GM06990 (cell line): ENCODE data around the gene XYLT1.
A peak's percentile ranks its signal among the peaks of the same experiment; 100 is the strongest.

Experiments
- DNase-seq: peaks from one replicate; pipeline ENCODE4 v3.0.0-alpha.2; 2011; ENCODE audit not compliant: insufficient read length; ENCODE audit errors: extremely low read depth
- H3K27me3 ChIP-seq: replicated peaks from 2 replicates; pipeline ENCODE4 v1.6.0; 2011; ENCODE audit warnings: low read length; ENCODE audit not compliant: control insufficient read depth, insufficient read depth
- H3K36me3 ChIP-seq: 2 replicates; pipeline ENCODE4 v1.5.1; 2011; ENCODE audit warnings: low read length; ENCODE audit not compliant: control insufficient read depth, insufficient read depth
- H3K4me3 ChIP-seq: replicated peaks from 2 replicates; pipeline ENCODE4 v1.5.1; 2011; ENCODE audit warnings: low read depth, mild to moderate bottlenecking, control low read depth, low read length
- TF ChIP-seq, protein P1 (sequence below): IDR thresholded peaks from 2 replicates; pipeline ENCODE4 v1.5.1; 2011; ENCODE audit warnings: low read length, control low read depth, mild to moderate bottlenecking, inconsistent platforms; ENCODE audit not compliant: insufficient read depth, poor library complexity, severe bottlenecking

The XYLT1 gene

DNA sequence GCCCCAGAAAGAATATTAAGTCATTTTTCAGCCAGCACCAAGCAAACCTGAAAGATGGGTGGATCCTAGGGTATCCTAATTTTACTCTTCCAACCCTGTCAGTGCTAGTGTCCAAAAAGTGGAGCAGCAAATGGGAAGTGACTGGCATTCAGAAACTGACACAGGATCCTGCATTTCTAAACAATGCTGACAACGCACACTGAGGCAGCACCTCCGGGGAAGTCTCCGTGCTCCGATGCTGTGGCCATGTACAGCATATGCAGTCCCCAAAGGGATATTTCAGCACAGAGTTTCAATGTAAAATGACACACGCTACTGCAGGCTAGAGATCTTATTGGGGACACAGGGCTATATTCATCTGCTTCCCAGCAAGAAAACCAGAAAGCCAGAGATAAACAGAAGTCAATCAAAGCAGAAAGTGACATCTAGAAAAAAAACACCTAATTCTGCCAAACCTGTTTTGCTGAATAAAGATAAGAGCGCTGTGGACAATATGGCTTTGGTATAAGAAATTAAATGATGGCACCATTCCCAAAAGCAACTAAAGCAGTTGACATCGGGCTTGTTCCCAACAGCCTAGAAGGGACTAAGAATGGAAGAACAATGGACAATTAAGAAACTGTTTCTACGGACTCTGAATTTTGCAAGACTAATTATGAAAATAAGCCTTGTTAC is 17.3 kb downstream of the XYLT1 start:
- TF ChIP-seq, protein P1, sequence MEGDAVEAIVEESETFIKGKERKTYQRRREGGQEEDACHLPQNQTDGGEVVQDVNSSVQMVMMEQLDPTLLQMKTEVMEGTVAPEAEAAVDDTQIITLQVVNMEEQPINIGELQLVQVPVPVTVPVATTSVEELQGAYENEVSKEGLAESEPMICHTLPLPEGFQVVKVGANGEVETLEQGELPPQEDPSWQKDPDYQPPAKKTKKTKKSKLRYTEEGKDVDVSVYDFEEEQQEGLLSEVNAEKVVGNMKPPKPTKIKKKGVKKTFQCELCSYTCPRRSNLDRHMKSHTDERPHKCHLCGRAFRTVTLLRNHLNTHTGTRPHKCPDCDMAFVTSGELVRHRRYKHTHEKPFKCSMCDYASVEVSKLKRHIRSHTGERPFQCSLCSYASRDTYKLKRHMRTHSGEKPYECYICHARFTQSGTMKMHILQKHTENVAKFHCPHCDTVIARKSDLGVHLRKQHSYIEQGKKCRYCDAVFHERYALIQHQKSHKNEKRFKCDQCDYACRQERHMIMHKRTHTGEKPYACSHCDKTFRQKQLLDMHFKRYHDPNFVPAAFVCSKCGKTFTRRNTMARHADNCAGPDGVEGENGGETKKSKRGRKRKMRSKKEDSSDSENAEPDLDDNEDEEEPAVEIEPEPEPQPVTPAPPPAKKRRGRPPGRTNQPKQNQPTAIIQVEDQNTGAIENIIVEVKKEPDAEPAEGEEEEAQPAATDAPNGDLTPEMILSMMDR: no peak
- H3K36me3 ChIP-seq: no peaks in the 10 kb centered on the region
- DNase-seq: no peak
- H3K4me3 ChIP-seq: no peak overlapping the region
- H3K27me3 ChIP-seq: no peaks in the 10 kb centered on the region

DNA sequence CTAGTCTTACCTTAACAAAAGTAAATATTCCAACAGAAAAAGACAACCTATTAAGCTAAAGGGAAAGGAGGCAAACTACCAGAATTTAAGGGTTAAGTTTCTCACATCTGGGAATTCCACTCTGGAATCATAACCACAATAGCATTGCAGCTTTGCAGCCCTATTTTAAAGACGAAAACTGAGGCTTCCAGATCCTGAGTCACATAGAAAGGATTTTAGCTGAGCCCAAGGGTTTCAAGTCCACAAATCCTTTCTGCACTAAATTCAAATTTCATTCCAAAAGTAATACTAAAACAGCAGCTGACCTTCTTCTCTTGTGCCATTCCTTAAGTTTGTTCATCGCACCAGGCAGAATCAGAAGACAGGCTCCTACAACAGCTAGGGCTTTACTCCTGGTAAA is 17.8 kb downstream of the XYLT1 start:
- TF ChIP-seq, protein P1: no peak
- Histone ChIP-seq H3K36me3 (no peaks in the 10 kb centered on the region), H3K4me3 (no peak overlapping the region), H3K27me3 (no peaks in the 10 kb centered on the region)
- DNase-seq: no peak

DNA sequence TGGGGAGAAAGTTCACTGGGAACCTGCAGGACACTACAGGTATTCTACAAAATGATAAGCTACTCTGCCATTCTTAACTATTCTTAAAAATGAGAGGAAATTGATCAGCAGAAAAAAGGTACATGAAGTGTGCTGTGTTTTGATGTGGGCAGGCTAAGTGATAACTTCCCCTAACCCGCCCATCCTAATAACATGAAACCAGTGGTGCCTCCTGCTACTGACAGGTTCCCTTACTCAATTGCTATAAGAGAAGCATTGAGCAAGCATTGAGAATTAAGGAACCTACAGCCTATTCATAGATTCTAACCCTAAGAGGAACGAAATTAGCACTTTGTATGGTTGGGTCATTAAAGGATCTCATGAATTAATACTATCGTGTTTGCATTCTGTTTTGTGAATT is 18.9 kb downstream of the XYLT1 start:
- no peaks in the 10 kb centered on the region for H3K27me3 ChIP-seq
- no peaks in the 10 kb centered on the region for H3K36me3 ChIP-seq
- TF ChIP-seq, protein P1: no peak
- no peak for DNase-seq
- no peak overlapping the region for H3K4me3 ChIP-seq

DNA sequence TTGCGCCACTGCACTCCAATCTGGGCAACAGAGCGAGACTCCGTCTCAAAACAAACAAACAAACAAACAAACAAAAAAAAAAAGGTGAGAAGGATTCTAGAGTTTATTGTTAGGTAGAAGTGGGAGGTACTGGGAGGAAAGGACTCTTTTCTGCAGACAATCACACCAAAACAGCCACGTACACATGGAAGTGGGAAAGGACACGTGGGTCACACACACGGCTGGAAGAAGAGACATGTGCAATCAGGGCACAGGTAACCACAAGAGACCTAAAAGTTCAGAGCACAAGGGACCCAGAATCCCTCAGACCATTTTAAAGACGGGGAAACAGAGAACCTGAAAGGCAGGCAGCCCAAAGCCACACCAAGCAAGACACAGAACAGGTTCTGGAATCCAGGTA is 20.5 kb downstream of the XYLT1 start:
- DNase-seq: no peak
- H3K4me3 ChIP-seq: no peak overlapping the region
- H3K27me3 ChIP-seq: no peaks in the 10 kb centered on the region
- H3K36me3 ChIP-seq: no peaks in the 10 kb centered on the region
- TF ChIP-seq, protein P1: no peak

DNA sequence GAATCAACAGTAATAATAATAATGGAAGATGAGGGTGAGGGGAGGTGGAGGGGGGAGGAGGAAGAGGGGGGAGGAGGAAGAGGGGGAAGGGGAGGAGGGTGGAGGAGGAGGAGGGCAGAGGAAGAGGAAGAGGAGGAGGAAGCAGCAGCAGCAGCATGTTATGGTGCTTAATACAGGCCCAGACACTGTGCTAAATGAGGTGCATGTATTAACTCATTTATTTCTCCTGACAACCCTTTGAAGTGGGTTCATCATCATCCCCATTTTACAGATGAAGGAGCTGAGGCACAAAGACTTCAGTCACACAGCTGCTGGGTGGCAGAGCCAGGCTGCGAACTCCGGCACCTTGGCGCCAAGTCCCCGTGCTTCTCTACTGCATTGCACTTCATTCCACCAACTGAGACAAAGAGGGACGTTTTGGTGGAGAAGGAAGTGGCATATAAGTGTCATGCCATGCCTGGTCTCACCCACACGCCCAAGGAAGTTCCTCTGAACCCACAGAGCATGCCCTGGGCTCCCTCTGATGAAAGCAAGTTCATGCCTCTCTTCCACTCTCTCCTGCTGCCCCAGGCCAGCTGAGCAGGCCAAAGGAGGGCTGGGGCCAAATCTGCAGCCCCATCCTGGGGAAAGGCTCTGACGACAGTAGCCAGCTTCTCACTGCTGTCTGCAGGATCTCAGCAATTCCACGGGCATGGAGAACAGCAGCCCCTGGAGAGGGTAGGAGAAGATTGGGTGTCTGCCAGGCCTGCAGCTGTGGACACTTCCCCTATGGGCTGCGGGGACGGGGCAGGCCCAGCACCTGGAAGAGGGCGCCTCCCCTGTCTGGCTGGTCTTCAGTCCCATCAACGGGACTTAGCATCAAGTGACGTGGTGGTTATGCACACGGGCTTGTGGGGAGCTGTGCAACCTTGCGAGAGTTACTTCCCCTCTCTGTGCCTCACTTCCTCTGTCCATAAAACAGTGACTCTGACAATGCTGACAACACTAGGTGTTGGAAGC is 21.8 kb downstream of the XYLT1 start:
- H3K27me3 ChIP-seq: no peaks in the 10 kb centered on the region
- H3K36me3 ChIP-seq: no peaks in the 10 kb centered on the region
- peak; percentile 18 for DNase-seq
- TF ChIP-seq, protein P1: no peak
- H3K4me3 ChIP-seq: no peak overlapping the region
